ENCODE results near the gene IP6K2. TPM values are rescaled to one million over a fixed set of nuclear protein-coding genes. Genes with fewer than 3 reads are reported as not detected.

The IP6K2 gene
- total RNA-seq, 1 donor from 2014 or later: 53.1 TPM

DNA sequence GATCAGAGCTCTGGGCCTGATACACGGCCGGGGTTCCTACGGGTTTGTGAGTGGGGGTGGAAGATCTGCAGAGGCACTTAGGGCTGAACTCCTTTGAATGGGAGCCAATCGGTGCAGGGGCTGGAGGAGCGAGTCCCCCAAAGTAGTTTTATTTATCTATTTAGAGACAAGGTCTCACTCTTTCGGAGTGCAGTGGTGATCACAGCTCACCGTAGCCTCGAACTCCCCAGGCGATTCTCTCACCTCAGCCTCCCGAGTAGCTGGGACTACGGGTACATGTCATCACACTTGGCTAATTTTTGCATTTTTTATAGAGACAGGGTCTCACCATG is 52.7 kb downstream of the IP6K2 start:
- DNase-seq (ENCODE audit: low read depth): no peak

DNA sequence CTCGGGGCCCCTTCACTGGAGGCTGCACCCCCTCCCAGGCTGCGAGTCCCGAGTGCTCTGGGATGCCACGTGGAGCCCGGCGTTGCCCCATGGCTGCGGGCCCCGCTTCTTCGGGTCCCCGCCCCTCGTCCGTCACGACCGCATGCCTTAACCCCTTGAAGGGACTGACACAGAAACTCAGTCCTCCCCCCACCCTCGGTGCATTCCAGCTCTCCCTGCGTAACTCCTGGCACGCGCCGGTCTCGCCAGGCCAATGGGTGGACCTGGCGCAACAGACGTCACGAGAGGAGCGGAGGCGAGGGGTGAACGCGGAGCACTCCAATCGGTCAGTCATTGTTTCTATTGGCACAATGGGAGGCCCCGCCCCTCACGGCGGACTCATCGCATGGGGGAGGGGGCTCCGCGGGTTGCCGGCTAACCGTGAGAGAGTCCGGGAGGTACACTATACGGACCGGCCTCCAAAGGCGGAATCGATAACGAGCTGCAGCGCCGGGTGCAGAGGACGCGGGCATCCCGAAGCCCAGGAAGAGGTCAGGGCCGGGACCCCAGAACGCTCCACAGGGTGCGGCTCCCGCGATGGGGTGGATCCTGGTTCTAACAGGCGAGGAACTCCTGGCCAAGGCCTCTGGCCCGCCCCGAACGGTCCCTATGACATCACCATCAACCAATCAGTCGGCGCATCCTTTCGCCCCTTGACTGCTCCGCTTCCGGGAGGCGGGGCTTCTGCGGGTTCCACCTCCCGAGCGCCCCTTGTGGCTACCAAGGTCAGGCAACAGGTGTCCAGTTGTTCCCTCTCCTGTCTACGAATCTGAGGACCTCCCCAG is 53.3 kb downstream of the IP6K2 start:
- peak; percentile 99 for DNase-seq (ENCODE audit: low read depth)

DNA sequence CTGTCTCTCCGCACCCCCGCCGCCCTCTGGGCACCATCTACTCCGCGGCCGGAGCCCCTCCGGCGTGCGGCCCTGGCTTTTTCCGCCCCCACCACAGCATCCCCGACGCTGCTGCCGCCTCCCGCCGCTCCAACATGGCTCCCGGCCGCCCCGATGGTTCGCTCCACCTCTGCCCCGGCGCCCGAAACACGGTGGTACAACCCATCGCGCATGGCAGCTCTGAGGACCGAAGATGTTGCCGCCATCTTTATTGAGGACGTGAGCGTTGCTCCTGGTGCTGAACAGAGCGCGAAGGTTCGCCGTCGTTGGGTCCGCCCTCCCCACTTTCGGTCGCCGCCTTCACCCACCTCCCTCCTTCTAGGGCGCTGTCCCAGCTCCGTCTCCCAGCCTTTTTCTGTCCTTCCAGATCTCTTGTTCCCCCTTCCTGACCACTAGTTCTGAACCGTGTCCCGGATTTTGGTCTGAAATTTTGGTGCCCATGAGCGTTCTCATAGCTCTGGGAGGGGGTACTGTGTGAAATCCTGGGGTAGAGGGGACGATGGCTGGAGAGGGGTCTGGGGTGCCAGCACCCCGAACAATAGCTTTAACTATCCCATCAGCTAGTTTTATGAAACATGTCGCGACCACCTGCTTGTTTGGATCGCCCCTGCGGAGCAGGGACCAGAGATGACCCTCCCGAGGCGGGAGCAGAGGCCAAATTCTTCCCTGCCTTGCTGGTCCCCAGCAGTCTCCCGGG is 54.1 kb downstream of the IP6K2 start, which contains the start of gene CELSR3:
CELSR3 (minus strand) TSS at position 134 of the 736 bp plus-strand sequence. CDS start 252 bp downstream, outside the sequence.
- DNase-seq (ENCODE audit: low read depth): peak; percentile 92

DNA sequence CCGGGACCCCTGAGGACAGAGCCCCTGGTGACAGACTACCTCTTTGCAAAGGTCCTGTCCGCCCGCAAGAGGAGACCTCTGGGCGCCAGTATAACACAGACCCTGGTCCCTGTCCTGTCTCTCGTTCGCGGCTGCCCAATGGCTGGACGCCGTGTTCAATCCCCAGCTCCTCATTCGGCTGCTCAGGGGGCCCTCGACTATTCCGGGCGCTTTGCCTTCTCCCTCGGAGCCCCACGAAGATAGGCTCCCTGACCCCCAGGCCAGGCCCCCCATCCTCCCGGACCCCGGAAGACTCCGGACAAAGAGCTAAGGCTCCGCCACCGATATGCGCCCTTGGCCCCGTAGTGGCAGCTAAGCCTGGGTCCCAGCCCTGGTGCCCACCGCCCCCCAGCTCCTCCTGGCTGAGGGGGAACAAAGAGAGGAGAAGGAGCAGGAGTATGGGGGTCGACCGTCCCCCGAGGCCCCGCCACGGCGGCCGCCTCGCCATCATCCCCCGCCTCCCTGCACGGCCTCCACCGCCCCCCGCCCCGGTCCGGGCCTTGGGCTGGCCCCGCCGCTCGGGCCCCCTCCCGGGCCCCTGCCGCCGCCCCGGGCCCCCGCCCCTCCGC is 54.8 kb downstream of the IP6K2 start:
- DNase-seq (ENCODE audit: low read depth): no peak

DNA sequence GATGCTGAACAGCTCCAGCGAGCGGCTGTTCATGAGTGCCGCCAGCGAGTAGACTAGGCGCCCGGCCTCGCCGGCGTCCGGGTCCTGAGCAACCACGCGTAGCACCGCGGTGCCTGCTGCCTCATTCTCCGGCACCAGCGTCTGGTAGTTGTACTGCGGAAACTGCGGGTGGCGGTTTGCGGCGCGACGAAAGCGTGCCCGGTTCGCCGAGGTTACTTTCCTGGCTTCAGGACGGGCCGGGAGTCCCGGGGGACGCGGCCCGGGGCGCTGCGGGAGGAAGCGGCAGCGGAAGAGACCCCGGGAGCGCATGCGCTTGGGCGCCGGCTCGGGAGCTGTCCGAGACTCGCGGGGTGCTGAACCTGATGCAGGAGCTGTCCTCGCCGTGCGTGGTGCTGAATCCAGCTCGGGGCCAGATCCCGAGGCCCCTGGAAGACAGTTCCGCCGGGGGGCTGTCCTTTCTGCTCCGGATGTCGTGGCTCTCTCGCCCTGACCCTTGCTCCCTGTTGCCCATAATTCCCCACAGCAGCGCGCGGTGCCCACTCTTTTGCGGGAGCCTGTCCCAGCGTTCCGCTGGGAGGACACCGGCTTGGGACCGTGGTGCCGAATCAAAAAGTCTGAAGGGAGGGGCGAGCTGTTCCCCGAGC is 55.4 kb downstream of the IP6K2 start:
- peak; percentile 52 for DNase-seq (ENCODE audit: low read depth)

DNA sequence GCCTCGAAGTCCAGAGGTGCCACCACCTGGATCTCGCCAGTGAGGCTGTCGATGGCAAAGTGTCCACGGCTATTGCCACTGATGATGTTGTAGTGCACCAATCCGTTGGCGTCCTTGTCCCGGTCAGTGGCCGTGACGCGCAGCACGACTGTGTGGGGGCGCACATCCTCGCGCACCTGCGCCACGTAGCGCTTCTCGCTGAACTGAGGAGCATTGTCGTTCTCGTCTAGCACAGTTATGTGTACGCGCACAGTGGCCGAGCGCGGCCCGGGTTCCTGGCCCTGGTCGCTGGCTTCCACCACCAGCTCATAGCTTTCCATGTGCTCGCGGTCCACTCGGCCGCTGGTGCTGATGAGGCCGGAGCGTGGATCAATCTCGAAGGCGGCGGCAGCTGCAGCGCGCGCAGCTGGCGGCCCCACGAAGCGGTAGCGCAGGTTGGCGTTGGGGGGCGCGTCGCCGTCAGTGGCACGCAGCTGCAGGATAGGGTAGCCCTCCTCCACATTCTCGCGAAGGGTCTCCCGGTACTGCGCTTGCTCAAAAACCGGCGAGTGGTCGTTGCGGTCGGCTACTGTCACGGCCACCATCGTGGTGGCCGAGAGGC is 56.1 kb downstream of the IP6K2 start:
- DNase-seq (ENCODE audit: low read depth): no peak

DNA sequence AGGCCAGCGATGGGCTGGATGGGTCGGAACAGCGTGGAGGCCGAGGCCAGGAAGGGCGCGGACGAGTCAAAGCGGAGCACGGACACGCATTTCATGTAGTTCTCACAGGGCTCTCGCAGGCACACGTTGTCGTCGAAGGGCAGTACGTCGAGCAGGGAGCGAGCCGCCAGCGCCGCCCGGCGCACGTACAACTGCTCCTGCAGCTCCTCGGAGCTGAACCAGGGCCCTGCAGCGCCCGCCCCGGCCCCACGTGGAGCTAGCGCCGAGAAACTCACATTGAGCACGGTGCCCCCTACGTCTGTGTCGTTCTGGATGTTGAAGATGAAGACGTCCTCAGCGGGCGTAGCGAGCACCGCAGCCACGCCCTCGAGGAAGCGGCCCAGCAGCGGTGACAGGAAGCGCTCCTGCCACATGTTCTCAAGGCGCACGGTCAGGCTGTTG is 60.2 kb downstream of the IP6K2 start:
- DNase-seq (ENCODE audit: low read depth): no peak

DNA sequence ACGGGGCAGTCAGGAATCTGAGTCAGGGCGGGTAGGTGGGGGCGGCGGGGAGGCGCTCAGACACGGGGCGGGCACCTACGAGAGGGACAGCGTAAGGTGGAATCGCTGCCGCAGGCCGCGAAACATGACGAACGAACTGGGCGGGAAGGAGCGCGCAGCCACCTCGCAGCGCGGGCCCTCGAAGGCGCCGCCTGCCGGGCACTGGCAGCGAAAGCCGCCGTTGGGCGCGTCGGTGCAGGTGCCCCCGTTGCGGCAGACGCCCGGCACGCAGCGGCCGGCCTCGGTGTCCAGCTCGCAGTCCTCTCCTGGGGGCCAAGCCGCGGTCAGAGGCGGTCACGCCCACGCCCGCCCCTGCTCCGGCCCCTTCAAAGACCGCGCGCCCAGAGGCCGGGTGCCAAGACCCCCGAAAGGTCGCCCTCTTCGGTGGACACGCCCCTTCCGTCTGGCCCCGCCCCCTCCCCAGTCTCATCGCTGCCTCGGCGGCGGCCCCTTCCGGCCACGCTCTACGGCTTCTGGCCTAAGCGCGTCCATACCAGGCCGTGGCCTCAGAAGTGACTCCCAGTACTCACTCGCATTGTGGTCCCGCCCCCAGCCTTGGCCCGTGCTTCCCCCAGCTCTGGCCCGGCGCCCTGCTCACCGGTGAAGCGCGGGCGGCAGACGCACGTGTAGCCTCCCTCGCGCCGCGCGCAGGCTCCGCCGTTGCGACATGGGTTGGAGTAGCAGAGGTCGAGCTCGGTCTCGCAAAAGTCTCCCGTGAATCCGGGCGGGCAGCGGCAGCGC is 60.8 kb downstream of the IP6K2 start:
- no peak for DNase-seq (ENCODE audit: low read depth)

DNA sequence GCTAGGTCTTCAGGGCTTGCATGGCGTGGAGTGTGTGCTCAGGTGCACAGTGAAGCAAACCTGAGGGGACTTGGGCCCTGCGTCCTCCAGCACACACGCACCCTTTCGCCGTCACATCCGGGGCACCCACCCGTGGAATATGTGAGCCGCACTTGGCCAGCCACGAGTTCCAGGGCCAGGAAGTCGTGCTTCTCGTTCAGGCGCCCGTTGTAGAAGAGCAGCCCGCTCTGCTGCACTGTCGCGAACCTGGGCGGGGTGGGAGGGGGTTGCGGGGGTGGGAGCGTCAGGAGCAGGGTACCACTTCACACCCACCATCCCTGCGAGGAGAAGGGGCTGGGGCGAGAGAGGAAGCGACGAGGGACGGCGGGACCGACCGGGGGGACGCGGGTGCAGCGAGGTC is 61.4 kb downstream of the IP6K2 start:
- no peak for DNase-seq (ENCODE audit: low read depth)

DNA sequence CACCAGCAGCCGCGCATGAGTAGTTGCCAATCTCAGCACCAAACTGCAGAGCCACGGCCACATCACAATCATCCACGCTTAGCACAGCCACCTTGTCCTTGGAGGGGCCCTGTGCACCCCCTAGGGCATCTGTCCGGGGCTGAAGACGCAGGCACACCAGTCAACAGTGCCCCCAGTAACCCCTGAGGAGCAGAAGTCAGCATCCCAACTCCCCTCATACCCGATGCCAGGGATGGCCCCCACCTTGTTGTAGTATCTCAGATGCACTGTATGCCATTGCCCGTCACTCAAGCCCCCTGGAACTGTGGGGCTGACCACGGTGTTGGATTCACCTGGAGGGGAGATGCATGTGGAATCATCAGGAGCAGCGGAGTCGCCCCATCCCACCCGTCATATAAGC is 62.0 kb downstream of the IP6K2 start:
- DNase-seq (ENCODE audit: low read depth): no peak

DNA sequence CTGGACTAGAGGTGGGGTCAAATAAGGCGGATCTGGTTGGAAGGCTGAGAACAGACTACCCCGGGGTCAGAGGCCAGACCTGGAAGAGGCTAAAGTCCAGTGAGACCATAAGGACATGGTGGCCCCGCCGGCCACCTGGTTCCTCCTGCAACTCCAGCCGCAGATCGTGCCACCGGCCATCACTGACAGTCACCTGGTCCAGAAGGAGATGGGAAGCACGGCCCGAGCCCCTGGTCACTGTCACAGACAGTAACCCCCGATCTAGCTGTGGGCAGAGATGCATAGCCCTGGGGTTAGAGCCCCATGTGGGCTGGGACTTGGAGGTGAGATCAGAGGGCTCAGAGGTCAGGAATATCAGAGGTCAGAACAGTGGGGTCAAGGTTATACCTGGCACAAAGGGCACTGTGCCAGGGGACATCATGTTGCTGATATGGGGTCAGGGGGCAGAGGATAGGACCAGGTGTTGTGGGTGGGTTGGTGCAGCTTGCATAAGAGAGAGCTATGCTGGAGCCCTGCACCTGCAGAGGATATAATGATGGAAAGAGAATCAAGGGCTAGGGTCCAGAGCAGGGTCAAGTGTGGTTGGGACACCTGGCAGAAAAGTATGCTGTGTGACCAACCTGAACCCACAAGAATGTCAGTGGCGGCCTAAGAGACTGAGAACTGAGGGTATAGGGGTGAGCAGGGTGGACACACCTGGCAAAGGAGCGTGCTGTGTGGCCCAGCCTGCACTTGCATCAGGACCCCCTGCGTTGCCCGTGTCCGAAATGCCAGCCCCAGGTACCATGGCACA is 63.9 kb downstream of the IP6K2 start:
- no peak for DNase-seq (ENCODE audit: low read depth)

DNA sequence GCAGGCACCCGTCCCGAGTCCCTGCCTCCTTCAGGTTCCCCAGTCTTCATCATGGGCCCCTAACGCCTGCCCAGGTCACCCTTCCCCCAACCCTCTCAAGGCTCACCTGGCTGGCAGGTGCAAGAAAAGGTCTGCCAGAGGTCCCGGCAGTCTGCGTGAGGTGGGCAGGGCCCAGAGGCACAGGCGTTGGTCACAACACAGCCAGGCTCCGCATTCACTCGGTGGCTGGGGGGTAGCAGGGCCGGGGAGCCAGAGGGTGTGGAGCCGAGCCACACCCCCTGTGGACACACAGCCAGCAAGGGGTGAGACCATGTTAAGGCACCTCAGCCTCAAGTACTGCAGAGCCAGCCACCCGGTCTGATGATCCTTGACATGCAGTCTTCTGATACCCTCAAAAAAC is 65.2 kb downstream of the IP6K2 start:
- DNase-seq (ENCODE audit: low read depth): no peak

DNA sequence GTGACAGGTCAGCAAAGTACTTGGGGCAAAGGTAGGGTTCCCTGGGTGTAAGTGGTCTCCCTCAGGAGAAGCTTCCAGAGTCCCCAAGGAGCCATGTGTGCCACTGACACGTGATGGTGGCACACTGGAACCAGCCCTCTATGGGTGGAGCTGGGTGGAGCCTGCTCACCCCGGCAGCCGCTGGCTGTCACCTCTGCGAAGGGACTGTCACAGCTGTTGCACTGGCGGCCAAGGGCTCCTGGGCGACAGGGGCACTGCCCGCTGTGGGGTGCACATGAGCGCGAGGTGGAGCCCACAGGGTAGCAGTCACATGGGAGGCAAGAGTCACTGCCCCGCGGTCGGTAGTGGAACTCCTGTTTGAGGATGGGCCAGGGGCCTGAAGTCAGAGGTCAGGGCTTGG is 66.3 kb downstream of the IP6K2 start:
- DNase-seq (ENCODE audit: low read depth): no peak

DNA sequence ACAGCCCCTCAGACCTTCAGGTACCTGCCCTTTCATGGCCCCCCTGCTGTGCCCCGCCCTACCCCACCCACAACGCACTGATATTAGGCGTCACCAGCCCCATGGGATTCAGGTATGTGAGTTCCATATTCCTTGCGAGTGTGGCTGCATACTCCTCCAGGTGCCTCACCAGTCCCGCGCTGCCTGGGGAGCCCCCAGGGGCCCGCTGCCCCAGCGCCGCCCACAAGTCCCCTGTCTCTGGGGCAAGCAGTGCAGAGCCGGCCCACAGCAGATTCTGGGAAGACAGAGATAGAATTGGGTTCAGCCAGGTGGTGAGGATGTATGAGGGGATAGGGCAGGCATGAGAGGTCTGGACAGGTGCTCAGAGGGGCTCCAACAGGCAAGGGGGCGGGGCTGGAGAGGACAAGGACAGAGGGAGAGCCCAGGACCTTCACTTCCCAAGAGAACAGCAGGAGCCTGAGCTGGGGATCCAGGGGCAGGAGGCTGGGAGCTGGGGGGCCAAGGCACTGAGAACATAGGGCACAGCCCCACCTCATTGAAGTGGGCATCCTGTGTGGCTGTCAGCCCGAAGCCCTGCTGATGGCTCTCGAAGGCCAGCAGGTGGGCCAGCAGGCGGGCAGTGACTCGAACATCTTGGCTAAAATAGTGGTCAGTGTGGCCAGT is 68.7 kb downstream of the IP6K2 start:
- DNase-seq (ENCODE audit: low read depth): no peak

DNA sequence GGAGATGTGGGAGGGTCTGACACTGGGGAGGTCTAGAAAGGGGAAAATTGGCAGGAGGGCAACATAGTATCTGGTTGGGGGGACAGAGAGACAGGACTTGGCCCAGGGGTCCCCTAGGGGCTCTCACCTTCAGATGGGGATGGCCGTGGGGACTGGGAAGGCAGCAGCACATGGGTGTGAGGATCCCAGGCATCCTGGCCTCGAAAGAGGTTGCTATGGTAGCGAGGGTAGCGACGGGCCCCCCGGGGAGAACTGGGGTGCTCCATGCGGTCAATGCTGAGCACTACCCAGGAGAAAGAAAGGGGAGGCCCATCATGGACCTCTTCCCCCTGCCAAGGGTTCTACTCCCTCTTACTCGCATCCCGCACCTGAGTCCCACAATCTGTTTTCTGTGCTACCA is 69.3 kb downstream of the IP6K2 start:
- no peak for DNase-seq (ENCODE audit: low read depth)

DNA sequence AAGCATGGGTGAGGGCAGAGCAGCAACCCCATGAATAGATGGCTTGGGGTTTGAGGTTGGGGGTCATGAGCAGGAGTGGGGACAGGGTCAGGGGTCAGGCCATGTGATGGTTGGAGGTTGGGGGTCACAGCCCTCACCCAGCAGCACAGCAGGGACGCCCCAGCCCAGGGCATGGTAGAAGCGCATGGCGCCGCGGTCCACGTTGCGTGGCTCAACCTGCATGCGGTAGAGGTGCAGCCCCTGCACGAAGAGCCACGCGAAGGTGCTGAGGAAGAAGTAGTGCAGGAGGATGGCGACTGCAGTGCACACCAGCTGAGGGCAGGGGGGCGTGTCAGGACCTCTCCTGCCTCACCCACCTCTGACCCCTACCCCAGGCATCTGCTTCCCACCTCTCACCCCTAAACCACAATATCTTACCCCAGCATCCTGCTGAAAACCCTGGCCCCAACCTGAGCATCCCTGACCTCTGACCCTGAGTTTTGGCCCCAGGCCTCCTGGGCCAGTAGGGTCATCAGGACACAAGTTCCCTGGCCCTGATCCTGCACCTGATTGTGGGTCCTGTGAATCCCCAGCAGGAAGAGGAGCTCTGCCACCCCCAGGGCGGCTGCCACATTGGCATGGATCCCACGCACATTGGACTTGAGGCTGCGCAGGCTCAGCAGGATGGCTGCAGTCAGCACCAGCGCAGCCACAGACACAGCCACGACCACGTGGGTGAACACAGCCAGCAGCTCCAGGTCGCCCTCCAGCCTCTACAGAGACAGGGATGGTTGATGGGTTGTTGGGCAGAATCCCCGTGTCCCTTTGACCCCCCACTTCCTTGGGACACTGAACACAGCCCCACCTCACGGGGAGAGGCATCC is 71.9 kb downstream of the IP6K2 start:
- DNase-seq (ENCODE audit: low read depth): no peak

DNA sequence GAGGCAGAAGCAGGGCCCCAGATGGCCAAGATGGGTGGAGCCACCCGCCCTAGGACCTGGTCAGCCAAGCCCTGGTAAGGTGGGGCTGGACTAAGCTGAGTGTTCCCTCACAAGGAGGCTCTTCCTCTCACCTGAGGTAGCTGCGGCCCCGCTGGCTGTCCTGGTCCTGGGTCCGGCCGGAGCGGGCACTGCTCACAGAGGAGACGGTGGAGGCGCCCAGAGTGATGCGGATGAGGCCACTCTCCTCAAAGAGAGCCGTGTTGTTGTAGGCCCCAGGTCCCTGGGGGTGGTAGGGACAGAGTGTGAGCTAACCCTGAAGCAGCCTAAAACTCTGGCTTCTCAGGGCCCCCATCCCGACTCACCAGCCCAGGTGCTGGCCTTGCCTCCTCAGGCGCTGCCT is 74.4 kb downstream of the IP6K2 start:
- no peak for DNase-seq (ENCODE audit: low read depth)

DNA sequence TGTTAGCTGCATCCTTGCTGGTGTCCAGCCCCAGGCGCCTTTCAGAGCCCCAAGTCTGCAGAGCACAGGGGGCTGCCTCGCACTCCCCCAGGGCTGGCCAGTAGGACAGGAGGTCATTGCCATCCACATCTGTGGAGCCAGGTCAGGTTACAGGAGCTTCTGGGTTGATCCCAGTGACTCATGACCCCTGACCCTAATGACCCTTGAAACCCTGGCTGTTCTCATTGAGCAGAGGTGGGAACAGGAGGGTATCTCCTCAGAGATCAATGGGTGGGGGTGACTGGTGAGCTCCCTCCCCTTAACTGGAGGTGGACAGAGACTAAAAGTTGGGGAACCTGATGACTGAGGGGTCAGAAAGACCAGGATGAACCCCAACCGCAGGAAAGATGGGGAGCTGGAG is 75.6 kb downstream of the IP6K2 start:
- DNase-seq (ENCODE audit: low read depth): no peak
